ENCODE results near the gene C2orf72.
"Not testable (repeated sequence)": the region's sequence is repeated elsewhere in the genome, so short reads cannot be mapped to it uniquely, and the experiment has no call there.

Gene C2orf72

GRCh38 chr2:231015926-231016325 is 21.4 kb upstream of the C2orf72 start:
- DNase-seq = no peak

- no peak for DNase-seq
Observed at GRCh38 chr2:231016566-231017230, 20.6 kb upstream of the C2orf72 start.

GRCh38 chr2:231017231-231017598 is 20.1 kb upstream of the C2orf72 start:
- no peak for DNase-seq

- DNase-seq = no peak
Observed at GRCh38 chr2:231018184-231018583, 19.1 kb upstream of the C2orf72 start.

- DNase-seq = not testable (repeated sequence)
Observed at GRCh38 chr2:231025059-231025458, 12.3 kb upstream of the C2orf72 start.

- no peak for DNase-seq
Observed at GRCh38 chr2:231028889-231029288, 8.4 kb upstream of the C2orf72 start.

- DNase-seq = no peak
Observed at GRCh38 chr2:231029563-231029962, 7.8 kb upstream of the C2orf72 start.

GRCh38 chr2:231030725-231031124 is 6.6 kb upstream of the C2orf72 start:
- DNase-seq = no peak

- DNase-seq = no peak
Observed at GRCh38 chr2:231032575-231033140, 4.7 kb upstream of the C2orf72 start.

- no peak for DNase-seq
Observed at GRCh38 chr2:231033147-231034132, 3.9 kb upstream of the C2orf72 start.

GRCh38 chr2:231034291-231034882 is 2.9 kb upstream of the C2orf72 start:
- DNase-seq = no peak

GRCh38 chr2:231036131-231036530 is 1.2 kb upstream of the C2orf72 start:
- DNase-seq = no peak

- no peak for DNase-seq
Observed at GRCh38 chr2:231036578-231037106, 681 bp upstream of the C2orf72 start.

- no peak for DNase-seq
Observed at GRCh38 chr2:231037731-231038482, 584 bp downstream of the C2orf72 start.

- DNase-seq = no peak
Observed at GRCh38 chr2:231038483-231039293, 1.4 kb downstream of the C2orf72 start.

GRCh38 chr2:231039294-231039664 is 2.0 kb downstream of the C2orf72 start:
- DNase-seq = no peak

GRCh38 chr2:231039821-231040364 is 2.6 kb downstream of the C2orf72 start:
- DNase-seq = no peak

GRCh38 chr2:231041061-231041689 is 3.9 kb downstream of the C2orf72 start:
- no peak for DNase-seq

- DNase-seq = no peak
Observed at GRCh38 chr2:231043796-231044195, 6.5 kb downstream of the C2orf72 start.

GRCh38 chr2:231046916-231047273 is 9.6 kb downstream of the C2orf72 start:
- DNase-seq = no peak

Data from fibroblast of upper back skin (primary cell).